Measurements from ENCODE around the gene ARHGEF7.
"Not testable (repeated sequence)": the region's sequence is repeated elsewhere in the genome, so short reads cannot be mapped to it uniquely, and the experiment has no call there.

The ARHGEF7 gene

GRCh38 chr13:111175372-111175771, 60.3 kb downstream of the ARHGEF7 start:
- DNase-seq, result no peak

GRCh38 chr13:111175935-111176334, 60.8 kb downstream of the ARHGEF7 start:
- no peak for DNase-seq

GRCh38 chr13:111176421-111176820, 61.3 kb downstream of the ARHGEF7 start:
- no peak for DNase-seq

- DNase-seq, result no peak
Observed at GRCh38 chr13:111177081-111177711, 62.1 kb downstream of the ARHGEF7 start.

GRCh38 chr13:111177921-111178320, 62.8 kb downstream of the ARHGEF7 start:
- DNase-seq, result no peak

- no peak for DNase-seq
Observed at GRCh38 chr13:111178402-111178801, 63.3 kb downstream of the ARHGEF7 start.

- DNase-seq, result no peak
Observed at GRCh38 chr13:111179908-111180760, 65.0 kb downstream of the ARHGEF7 start.

GRCh38 chr13:111181977-111182376, 66.9 kb downstream of the ARHGEF7 start:
- DNase-seq, result no peak

- DNase-seq, result no peak
Observed at GRCh38 chr13:111183087-111183645, 68.1 kb downstream of the ARHGEF7 start.

GRCh38 chr13:111183959-111184358, 68.8 kb downstream of the ARHGEF7 start:
- DNase-seq, result no peak

GRCh38 chr13:111184458-111185401, 69.6 kb downstream of the ARHGEF7 start:
- no peak for DNase-seq

- no peak for DNase-seq
Observed at GRCh38 chr13:111186305-111186935, 71.3 kb downstream of the ARHGEF7 start.

GRCh38 chr13:111187960-111188541, 72.9 kb downstream of the ARHGEF7 start:
- DNase-seq, result no peak

- DNase-seq, result not testable (repeated sequence)
Observed at GRCh38 chr13:111189064-111189505, 74.0 kb downstream of the ARHGEF7 start.

GRCh38 chr13:111189516-111189915, 74.4 kb downstream of the ARHGEF7 start:
- not testable (repeated sequence) for DNase-seq

- not testable (repeated sequence) for DNase-seq
Observed at GRCh38 chr13:111193223-111193622, 78.1 kb downstream of the ARHGEF7 start.

- DNase-seq, result not testable (repeated sequence)
Observed at GRCh38 chr13:111194651-111195050, 79.5 kb downstream of the ARHGEF7 start.

GRCh38 chr13:111198732-111199378, 83.7 kb downstream of the ARHGEF7 start:
- DNase-seq, result not testable (repeated sequence)

- no peak for DNase-seq
Observed at GRCh38 chr13:111201304-111201940, 86.3 kb downstream of the ARHGEF7 start.

GRCh38 chr13:111202156-111202621, 87.1 kb downstream of the ARHGEF7 start:
- DNase-seq, result no peak

GRCh38 chr13:111202745-111203144, 87.6 kb downstream of the ARHGEF7 start:
- DNase-seq, result no peak
